H1 (cell line): ENCODE results near the gene THBS1. TPM values are rescaled to one million over a fixed set of nuclear protein-coding genes. Genes with fewer than 3 reads are reported as not detected.

ENCODE experiments used
- ATF2 ChIP-seq: IDR thresholded peaks from 2 replicates; pipeline ENCODE4 v1.6.1; 2012; ENCODE audit warnings: low read length, inconsistent platforms
- TAF7 ChIP-seq: optimal IDR thresholded peaks from 2 replicates; pipeline ENCODE3; 2011; ENCODE audit warnings: low read depth, mild to moderate bottlenecking, inconsistent platforms, low read length, moderate library complexity, borderline replicate concordance
- polyA plus RNA-seq, 7 experiments: library from polyadenylated mRNA; depleted of rRNA in 3 of 7; stranded (reverse) in 5 of 7; unstranded in 2 of 7; fragments of >200 nt in 5 of 7; fragments of 200-250 nt in 2 of 7; gene quantifications; 1 replicate in 5 of 7; 2 replicates in 1 of 7; 4 replicates in 1 of 7; pipeline versions ENCODE4 v1.2.1 to v1.2.3, GENCODE V29; 2011 to 2013; ENCODE audit warnings: missing spikeins in 2 of 7, mixed read lengths in 2 of 7
- total RNA-seq: library from RNA; stranded (reverse); fragmentation: NEBNext Ultra II Directional; extraction: Animal tissue kit (Norgen Biotek cat#: 25700); gene quantifications from 2 replicates; pipeline ENCODE4 v1.2.1, GENCODE V29; 2021

The THBS1 gene
- total and polyA plus RNA-seq, 2 of the 8 experiments (the other 6 are each of a cell fraction or from before 2014, with no cell fraction given): 10.3 to 63.3 TPM

- peak; percentile 5; the same call in 1 of the 2 replicates for TF ChIP-seq ATF2
- peak; percentile 81 for TF ChIP-seq TAF7
Observed at GRCh38 chr15:39581793-39582285, 960 bp downstream of the THBS1 start (continued).
